GM19467 (cell line): Measurements from ENCODE around the gene TLR7.

Source experiments
- ATAC-seq: cut with Tn5 transposase; IDR thresholded peaks from one replicate; pipeline ENCODE4 v1.9.1; 2021; ENCODE audit warnings: mild to moderate bottlenecking, moderate library complexity; ENCODE audit not compliant: unreplicated experiment

TLR7 gene

GRCh38 chrX:12866451-12867377 is at the start of gene TLR7:
TLR7 (plus strand) TSS chrX:12867072; CDS start chrX:12867579, 507 bp downstream.
- no peak for ATAC-seq

GRCh38 chrX:12817528-12817927 is 49.3 kb upstream of the TLR7 start:
- ATAC-seq = no peak

- no peak for ATAC-seq
Observed at GRCh38 chrX:12819222-12819621, 47.6 kb upstream of the TLR7 start.

- no peak for ATAC-seq
Observed at GRCh38 chrX:12820737-12821136, 46.1 kb upstream of the TLR7 start.

GRCh38 chrX:12824944-12825343 is 41.9 kb upstream of the TLR7 start:
- ATAC-seq = no peak

GRCh38 chrX:12825801-12826200 is 41.1 kb upstream of the TLR7 start:
- ATAC-seq = no peak

GRCh38 chrX:12843061-12843667 is 23.7 kb upstream of the TLR7 start:
- peak; percentile 1 for ATAC-seq

- ATAC-seq = peak; percentile 90
Observed at GRCh38 chrX:12843668-12844279, 23.1 kb upstream of the TLR7 start.

GRCh38 chrX:12844319-12844718 is 22.6 kb upstream of the TLR7 start:
- peak; percentile 39 for ATAC-seq

GRCh38 chrX:12865359-12865758 is 1.5 kb upstream of the TLR7 start:
- no peak for ATAC-seq

- ATAC-seq = no peak
Observed at GRCh38 chrX:12867685-12868084, 813 bp downstream of the TLR7 start.

GRCh38 chrX:12868747-12869146 is 1.9 kb downstream of the TLR7 start:
- ATAC-seq = peak; percentile 50

GRCh38 chrX:12871257-12871656 is 4.4 kb downstream of the TLR7 start:
- no peak for ATAC-seq

GRCh38 chrX:12872741-12873140 is 5.9 kb downstream of the TLR7 start:
- ATAC-seq = no peak

- no peak for ATAC-seq
Observed at GRCh38 chrX:12874581-12874980, 7.7 kb downstream of the TLR7 start.

- no peak for ATAC-seq
Observed at GRCh38 chrX:12877386-12877785, 10.5 kb downstream of the TLR7 start.

GRCh38 chrX:12878536-12878935 is 11.7 kb downstream of the TLR7 start:
- ATAC-seq = no peak

GRCh38 chrX:12881914-12882313 is 15.0 kb downstream of the TLR7 start:
- no peak for ATAC-seq

GRCh38 chrX:12885508-12885907 is 18.6 kb downstream of the TLR7 start:
- ATAC-seq = no peak

- no peak for ATAC-seq
Observed at GRCh38 chrX:12886545-12886944, 19.7 kb downstream of the TLR7 start.

GRCh38 chrX:12887141-12887540 is 20.3 kb downstream of the TLR7 start:
- ATAC-seq = no peak

GRCh38 chrX:12887767-12888166 is 20.9 kb downstream of the TLR7 start:
- ATAC-seq = no peak
